ENCODE data around the gene PDE6G. TPM values are rescaled to one million over a fixed set of nuclear protein-coding genes. Genes with fewer than 3 reads are reported as not detected.

PDE6G gene
- total RNA-seq, 4 donors from 2014 or later = not detected

- TF ChIP-seq POLR2A (IDR thresholded peaks at IDR 0.05) = no peak
- TF ChIP-seq, protein P1, sequence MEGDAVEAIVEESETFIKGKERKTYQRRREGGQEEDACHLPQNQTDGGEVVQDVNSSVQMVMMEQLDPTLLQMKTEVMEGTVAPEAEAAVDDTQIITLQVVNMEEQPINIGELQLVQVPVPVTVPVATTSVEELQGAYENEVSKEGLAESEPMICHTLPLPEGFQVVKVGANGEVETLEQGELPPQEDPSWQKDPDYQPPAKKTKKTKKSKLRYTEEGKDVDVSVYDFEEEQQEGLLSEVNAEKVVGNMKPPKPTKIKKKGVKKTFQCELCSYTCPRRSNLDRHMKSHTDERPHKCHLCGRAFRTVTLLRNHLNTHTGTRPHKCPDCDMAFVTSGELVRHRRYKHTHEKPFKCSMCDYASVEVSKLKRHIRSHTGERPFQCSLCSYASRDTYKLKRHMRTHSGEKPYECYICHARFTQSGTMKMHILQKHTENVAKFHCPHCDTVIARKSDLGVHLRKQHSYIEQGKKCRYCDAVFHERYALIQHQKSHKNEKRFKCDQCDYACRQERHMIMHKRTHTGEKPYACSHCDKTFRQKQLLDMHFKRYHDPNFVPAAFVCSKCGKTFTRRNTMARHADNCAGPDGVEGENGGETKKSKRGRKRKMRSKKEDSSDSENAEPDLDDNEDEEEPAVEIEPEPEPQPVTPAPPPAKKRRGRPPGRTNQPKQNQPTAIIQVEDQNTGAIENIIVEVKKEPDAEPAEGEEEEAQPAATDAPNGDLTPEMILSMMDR (IDR thresholded peaks at IDR 0.05) = no peak
- no peak overlapping the region for H3K27ac ChIP-seq
- intact Hi-C loops (cut with DNase I) = no loop called here
- no peak overlapping the region for H3K4me3 ChIP-seq (replicated peaks in 1 of 3)
- no peak for DNase-seq
- no peaks in the 10 kb centered on the region for H3K9me3 ChIP-seq
- no peaks in the 10 kb centered on the region for H3K4me1 ChIP-seq
- WGBS, 2 donors = 34 to 43% methylated on average over 12 to 16 of the region's 21 CpGs
- H3K27me3 ChIP-seq = peaks cover 6% of the 10 kb centered on the region
- no peaks in the 10 kb centered on the region for H3K36me3 ChIP-seq
These were observed 8.7 kb downstream of the PDE6G start for GRCh38 chr17:81647640-81648012.

DNA sequence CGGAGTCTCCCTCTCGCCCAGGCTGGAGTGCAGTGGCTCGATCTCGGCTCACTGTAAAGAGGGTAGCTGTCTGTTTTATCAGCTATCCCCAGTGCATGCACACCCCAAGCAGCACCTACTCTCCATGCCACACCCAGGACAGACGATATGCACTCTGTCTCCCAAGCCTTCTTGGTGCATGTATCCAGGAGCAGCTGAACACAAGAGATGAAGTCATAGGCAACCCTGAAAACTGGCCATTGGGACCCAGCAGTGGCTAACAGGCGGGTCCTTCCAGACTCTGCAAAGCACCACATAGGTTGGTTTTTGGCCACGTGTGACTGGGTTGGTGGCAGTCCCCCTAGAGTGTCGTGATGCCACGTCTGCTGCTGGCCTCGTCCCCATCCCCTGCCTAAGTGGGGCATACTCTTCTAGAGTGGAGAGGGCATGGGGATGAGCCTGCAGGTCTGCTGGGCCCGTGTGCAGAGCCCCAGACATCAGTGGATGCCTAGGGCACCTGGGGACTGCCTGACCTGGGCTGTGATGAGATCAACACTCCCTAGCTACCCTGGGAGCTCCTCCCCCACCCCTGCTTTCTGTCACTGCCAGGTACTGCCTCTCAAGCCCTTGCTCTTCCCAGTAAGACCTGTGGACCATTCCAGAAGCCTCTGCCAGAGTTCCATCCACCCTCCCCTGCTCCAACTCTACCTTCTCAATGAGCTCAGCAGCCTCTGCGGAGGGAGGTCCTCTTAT lies 9.3 kb downstream of the PDE6G start:
- whole genome bisulfite sequencing, 2 donors = 60 to 70% methylated on average over 6 to 12 of the region's 12 CpGs
- intact Hi-C loops (cut with DNase I) = no loop called here

GRCh38 chr17:81644976-81645952 lies 11.1 kb downstream of the PDE6G start:
- Histone ChIP-seq H3K27ac (no peak overlapping the region), H3K9me3 (no peaks in the 10 kb centered on the region), H3K27me3 (peaks cover 6% of the 10 kb centered on the region), H3K4me1 (no peaks in the 10 kb centered on the region), H3K36me3 (no peaks in the 10 kb centered on the region), H3K4me3 (replicated peaks in 1 of 3) (no peak overlapping the region)
- WGBS, 2 donors = 84 to 89% methylated on average over 13 to 19 of the region's 29 CpGs
- intact Hi-C loops (cut with DNase I) = no loop called here
- DNase-seq = no peak
- TF ChIP-seq POLR2A (IDR thresholded peaks at IDR 0.05) = no peak
- TF ChIP-seq, protein P1 (IDR thresholded peaks at IDR 0.05) = no peak

More for the DNA sequence above, 9.3 kb downstream of the PDE6G start:
- H3K27me3 ChIP-seq = peaks cover 6% of the 10 kb centered on the region
- H3K4me1 ChIP-seq = no peaks in the 10 kb centered on the region
- no peaks in the 10 kb centered on the region for H3K36me3 ChIP-seq
- no peak for TF ChIP-seq POLR2A (IDR thresholded peaks at IDR 0.05)
- TF ChIP-seq, protein P1 (IDR thresholded peaks at IDR 0.05) = no peak
- no peak overlapping the region for H3K4me3 ChIP-seq (replicated peaks in 1 of 3)
- no peaks in the 10 kb centered on the region for H3K9me3 ChIP-seq
- H3K27ac ChIP-seq = no peak overlapping the region
- DNase-seq = no peak

DNA sequence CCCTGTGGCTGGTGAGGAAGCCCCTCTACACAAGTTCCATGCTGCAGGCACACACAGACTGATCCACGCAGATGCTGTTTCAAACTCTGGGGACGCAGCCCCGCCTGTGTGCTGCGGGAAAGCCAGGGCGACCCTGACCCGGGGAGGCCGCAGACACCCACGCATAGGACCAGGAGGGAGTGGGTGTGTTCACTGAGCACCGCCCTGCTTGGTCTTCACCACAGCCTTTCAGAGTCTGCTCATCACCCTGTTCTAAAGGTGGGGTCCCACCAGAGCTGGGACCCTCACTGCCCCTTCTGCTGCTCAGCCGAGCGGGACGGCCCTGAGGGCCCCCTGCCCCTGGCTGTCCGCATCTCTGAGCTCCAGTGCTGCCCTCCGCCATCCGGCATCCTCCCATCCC lies 11.8 kb downstream of the PDE6G start:
- DNase-seq = no peak
- Histone ChIP-seq H3K4me3 (replicated peaks in 1 of 3) (no peak overlapping the region), H3K36me3 (no peaks in the 10 kb centered on the region), H3K9me3 (no peaks in the 10 kb centered on the region), H3K4me1 (no peaks in the 10 kb centered on the region), H3K27me3 (peaks cover 6% of the 10 kb centered on the region), H3K27ac (no peak overlapping the region)
- intact Hi-C loops (cut with DNase I) = no loop called here
- TF ChIP-seq POLR2A (IDR thresholded peaks at IDR 0.05) = no peak
- TF ChIP-seq, protein P1 (IDR thresholded peaks at IDR 0.05) = no peak
- WGBS, 2 donors = 91 to 96% methylated on average over 11 to 12 of the region's 15 CpGs

Data from thyroid gland (tissue), 4 donors.